ENCODE measurements around the gene EMP1. TPM values are rescaled to one million over a fixed set of nuclear protein-coding genes. Genes with fewer than 3 reads are reported as not detected.

The EMP1 gene
- total and polyA plus RNA-seq, 9 of the 15 experiments (the other 6 are each of a cell fraction or from before 2014, with no cell fraction given) = 0.10 to 0.60 TPM; not detected in 7

DNA sequence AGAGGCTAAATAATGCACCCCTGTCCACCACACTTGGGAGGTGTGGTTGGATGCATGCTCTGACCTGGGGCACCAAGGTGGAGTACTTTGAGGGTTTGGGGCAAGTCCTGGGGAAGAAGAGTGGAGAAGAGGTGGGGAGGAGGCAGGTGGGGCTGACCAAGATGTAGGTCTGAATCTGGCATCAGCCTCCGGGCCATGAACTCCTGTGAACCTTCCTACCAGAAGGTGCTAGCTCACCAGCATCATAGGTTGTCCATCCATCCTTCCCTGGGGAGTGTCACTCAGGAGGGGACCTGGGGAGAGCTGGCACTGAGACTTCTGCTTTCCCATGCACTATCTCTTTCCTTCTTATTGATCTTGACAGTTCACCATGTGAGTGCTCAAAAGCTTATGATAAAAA, 13.6 kb upstream of the EMP1 start:
- in situ Hi-C loops (cut with MboI) (no loop called here), intact Hi-C loops (cut with micrococcal nuclease) (no loop called here)
- DNase-seq (ENCODE audit: extremely low read depth in 1 of 4, low spot score in 3 of 4) (no peak), ATAC-seq (no peak), FAIRE-seq (no peak)
- H3K9ac ChIP-seq (ENCODE audit: insufficient read depth in 1 of 2, low read depth in 2 of 2, low read length in 2 of 2) = no peak overlapping the region
- H3K4me2 ChIP-seq (ENCODE audit: insufficient read depth, low read length) = no peak overlapping the region
- H3K9me1 ChIP-seq (ENCODE audit: control insufficient read depth, insufficient read depth, low read length) = no peaks in the 10 kb centered on the region
- no TSS peak for BruUV-seq (replicated peaks)
- no peaks in the 10 kb centered on the region for H4K20me1 ChIP-seq (replicated peaks; ENCODE audit: control insufficient read depth, insufficient read depth, low read length)
- H2AFZ ChIP-seq (ENCODE audit: low read depth, low read length) = no peak overlapping the region
- H3K9me3 ChIP-seq (replicated peaks; ENCODE audit: control insufficient read depth, insufficient read depth, low read depth, low read length) = no peaks in the 10 kb centered on the region
- H3K36me3 ChIP-seq (ENCODE audit: control insufficient read depth, insufficient read depth, low read length) = no peaks in the 10 kb centered on the region
- TF ChIP-seq SREBF1 (IDR thresholded peaks at IDR 0.05; ENCODE audit: borderline replicate concordance, low read depth, low read length) (no peak), RUNX1 (IDR thresholded peaks at IDR 0.05; ENCODE audit: low read depth) (no peak)
- no peaks in the 10 kb centered on the region for H3K79me2 ChIP-seq (ENCODE audit: control insufficient read depth, insufficient read depth, low read length)
- no peak overlapping the region for H3K4me3 ChIP-seq
- ChIA-PET POLR2A (no interaction called here), CTCF (ENCODE audit: low intra/inter-chr PET ratio) (no interaction called here)
- WGBS (ENCODE audit: insufficient coverage, low coverage, missing lambda C conversion rate) = 0% methylated on average over 1 of the region's 1 CpG
- no peaks in the 10 kb centered on the region for H3K4me1 ChIP-seq (replicated peaks in 1 of 2; ENCODE audit: control insufficient read depth in 2 of 2, insufficient read depth in 2 of 2, low read length in 2 of 2)
- H3K27me3 ChIP-seq (ENCODE audit: control insufficient read depth in 2 of 2, insufficient read depth in 2 of 2, low read length in 2 of 2) = peaks cover 0 to 11% of the 10 kb centered on the region in 2 experiments; a peak in 2 of 5 replicates
- H3K27ac ChIP-seq (ENCODE audit: extremely low read depth, low read depth, low read length) = no peak overlapping the region

- no peaks in the 10 kb centered on the region for H3K4me1 ChIP-seq (replicated peaks in 1 of 2; ENCODE audit: control insufficient read depth in 2 of 2, insufficient read depth in 2 of 2, low read length in 2 of 2)
- CTCF ChIA-PET (ENCODE audit: low intra/inter-chr PET ratio) = no interaction called here
- H3K4me2 ChIP-seq (ENCODE audit: insufficient read depth, low read length) = no peak overlapping the region
- no TSS peak for BruUV-seq (replicated peaks)
- ATAC-seq = no peak
- H3K9me1 ChIP-seq (ENCODE audit: control insufficient read depth, insufficient read depth, low read length) = no peaks in the 10 kb centered on the region
- H4K20me1 ChIP-seq (replicated peaks; ENCODE audit: control insufficient read depth, insufficient read depth, low read length) = no peaks in the 10 kb centered on the region
- no peak for DNase-seq (ENCODE audit: extremely low read depth in 1 of 4, low spot score in 3 of 4)
- TF ChIP-seq ATF1 (CRISPR knock-in tag; IDR thresholded peaks at IDR 0.05) (no peak), ATF1 (tag; IDR thresholded peaks at IDR 0.05) (no peak), UBTF (IDR thresholded peaks at IDR 0.05; ENCODE audit: borderline replicate concordance in 1 of 2, low read depth in 2 of 2, low read length in 2 of 2) (no peak), JUND (IDR thresholded peaks at IDR 0.05; ENCODE audit: borderline replicate concordance, low read depth, low read length) (no peak), JUND (tag; IDR thresholded peaks at IDR 0.05; ENCODE audit: borderline replicate concordance, low read depth, low read length) (no peak)
- H2AFZ ChIP-seq (ENCODE audit: low read depth, low read length) = no peak overlapping the region
- H3K27ac ChIP-seq (ENCODE audit: extremely low read depth, low read depth, low read length) = no peak overlapping the region
- intact Hi-C loops (cut with micrococcal nuclease) (no loop called here), in situ Hi-C loops (cut with MboI) (no loop called here)
- POLR2A ChIA-PET = no interaction called here
- H3K27me3 ChIP-seq (ENCODE audit: control insufficient read depth in 2 of 2, insufficient read depth in 2 of 2, low read length in 2 of 2) = peaks cover 0 to 11% of the 10 kb centered on the region in 2 experiments; a peak in 2 of 5 replicates
- no peaks in the 10 kb centered on the region for H3K79me2 ChIP-seq (ENCODE audit: control insufficient read depth, insufficient read depth, low read length)
- H3K4me3 ChIP-seq = no peak overlapping the region
- H3K9me3 ChIP-seq (replicated peaks; ENCODE audit: control insufficient read depth, insufficient read depth, low read depth, low read length) = no peaks in the 10 kb centered on the region
- FAIRE-seq = no peak
- H3K36me3 ChIP-seq (ENCODE audit: control insufficient read depth, insufficient read depth, low read length) = no peaks in the 10 kb centered on the region
- H3K9ac ChIP-seq (ENCODE audit: insufficient read depth in 1 of 2, low read depth in 2 of 2, low read length in 2 of 2) = no peak overlapping the region
These were observed 12.9 kb upstream of the EMP1 start for GRCh38 chr12:13183620-13184019.
